GM12892 (cell line): ENCODE data around the gene BACE2.
"Not testable (repeated sequence)": the region's sequence is repeated elsewhere in the genome, so short reads cannot be mapped to it uniquely, and the experiment has no call there.

Source experiments
- DNase-seq: peaks from one replicate; pipeline ENCODE4 v3.0.0; 2011; ENCODE audit not compliant: insufficient read length
- FAIRE-seq: peaks from 2 replicates; lab custom pipeline; 2011; peaks lifted over from hg19 to GRCh38; lab: Jason Lieb, UNC
- POLR2A ChIP-seq: IDR thresholded peaks from 2 replicates; pipeline ENCODE4 v1.6.1; 2011; ENCODE audit warnings: low read depth, low read length, control low read depth
- POLR2AphosphoS5 ChIP-seq: IDR thresholded peaks from 2 replicates; pipeline ENCODE4 v1.6.1; 2011; ENCODE audit warnings: low read depth, low read length, control low read depth
- TAF1 ChIP-seq: IDR thresholded peaks from 2 replicates; pipeline ENCODE4 v1.6.1; 2011; ENCODE audit warnings: low read depth, mild to moderate bottlenecking, control low read depth, low read length, borderline replicate concordance

Gene BACE2

GRCh38 chr21:41277846-41278245 is 109.9 kb downstream of the BACE2 start:
- FAIRE-seq (no peak), DNase-seq (no peak)
- TF ChIP-seq POLR2AphosphoS5 (no peak), POLR2A (no peak), TAF1 (no peak)

DNA sequence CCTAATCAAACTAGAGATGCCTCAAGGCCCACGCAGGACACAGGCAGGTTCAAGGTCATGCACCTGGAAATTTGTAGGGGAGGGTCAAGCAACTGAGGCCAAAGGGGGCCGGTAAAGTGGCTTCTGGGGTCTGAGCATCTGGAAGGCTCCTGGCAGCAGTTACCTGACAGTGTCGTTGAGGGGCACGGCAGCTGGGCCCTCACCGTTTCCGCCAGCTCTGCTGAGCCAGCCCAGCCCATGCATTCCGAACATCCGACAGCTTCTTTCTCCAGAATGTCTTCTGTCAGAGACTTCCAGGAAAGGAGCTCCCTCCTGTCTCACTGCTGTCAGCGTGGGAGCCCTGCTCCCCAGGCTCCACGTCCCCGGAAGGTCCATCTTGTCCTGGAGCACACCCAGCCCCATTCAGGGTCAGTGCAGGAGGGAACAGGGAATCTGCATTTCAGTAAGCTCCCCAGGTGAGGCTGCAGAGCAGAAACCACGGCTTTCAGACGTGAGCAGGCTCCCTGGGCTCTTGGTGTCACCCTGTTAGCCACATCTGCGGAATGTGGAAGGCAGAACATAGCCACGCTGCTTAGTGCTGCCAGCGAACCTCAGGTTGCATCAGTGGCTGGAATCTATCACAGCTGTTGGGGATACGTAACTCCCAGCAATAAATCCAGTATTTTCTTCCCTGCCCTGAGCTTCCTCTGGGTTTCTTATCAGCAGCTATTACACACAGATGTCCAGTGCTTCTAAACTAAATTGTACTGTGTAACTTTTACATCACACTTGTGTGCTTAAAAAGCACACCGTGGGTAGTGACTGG is 112.4 kb downstream of the BACE2 start:
- TF ChIP-seq TAF1, result no peak
- FAIRE-seq (no peak), DNase-seq (no peak)

DNA sequence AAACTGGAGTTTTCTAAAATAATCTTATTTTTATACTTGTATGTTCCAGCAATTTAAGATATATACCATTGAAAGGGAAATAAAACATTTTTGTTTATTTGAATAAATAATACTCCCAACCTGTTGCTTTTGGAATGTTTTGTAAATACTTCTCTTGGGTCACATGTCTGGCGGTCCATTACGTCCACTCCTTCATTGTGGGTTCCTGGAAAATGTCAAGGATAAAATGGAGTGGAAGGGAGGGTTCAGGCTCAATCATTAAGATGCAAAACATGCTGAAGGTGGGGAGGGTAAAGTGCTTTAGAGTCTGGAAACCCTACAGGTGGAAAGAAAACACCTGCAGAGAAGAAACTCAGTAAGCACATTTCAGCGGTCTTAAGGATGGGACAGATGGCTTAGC is 114.5 kb downstream of the BACE2 start:
- FAIRE-seq, result no peak
- no peak for DNase-seq
- TF ChIP-seq POLR2A, result no peak
- TF ChIP-seq TAF1, result no peak
- TF ChIP-seq POLR2AphosphoS5, result no peak

DNA sequence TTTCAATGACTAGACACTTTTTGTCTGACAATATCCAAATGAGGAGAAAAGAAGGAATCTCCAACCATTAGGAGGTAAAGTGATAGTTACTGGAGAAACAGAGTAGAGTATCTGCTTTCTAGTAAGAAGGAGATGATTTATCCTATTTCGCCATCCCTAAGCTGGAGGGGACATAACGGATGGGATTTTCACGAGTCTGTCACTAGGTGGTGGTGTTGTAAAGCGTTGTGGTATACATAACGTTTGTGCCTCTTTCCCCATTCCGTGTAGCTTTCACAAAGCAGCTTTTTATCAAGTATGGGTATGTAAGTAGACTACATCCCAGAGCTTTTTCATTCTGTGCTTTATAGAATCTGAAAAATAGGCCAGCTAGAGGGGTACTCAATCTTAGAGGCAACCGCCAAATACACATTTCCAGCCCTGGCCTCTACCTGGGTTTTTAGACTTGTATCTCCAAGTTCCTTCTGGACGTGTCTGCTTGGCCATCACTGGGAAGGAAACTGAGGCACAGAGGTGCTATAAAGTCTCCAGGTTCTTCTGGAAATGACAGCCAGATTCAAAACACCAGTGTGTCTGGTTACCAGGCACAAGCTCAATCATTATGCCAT is 115.4 kb downstream of the BACE2 start:
- FAIRE-seq (peak; percentile 97), DNase-seq (peak; percentile 34)
- TF ChIP-seq POLR2A (no peak), TAF1 (no peak)

GRCh38 chr21:41289431-41289830 is 121.5 kb downstream of the BACE2 start:
- no peak for DNase-seq
- no peak for TF ChIP-seq TAF1
- no peak for TF ChIP-seq POLR2A
- TF ChIP-seq POLR2AphosphoS5, result no peak
- FAIRE-seq, result no peak

GRCh38 chr21:41290106-41290799 is 122.3 kb downstream of the BACE2 start:
- DNase-seq, result no peak
- TF ChIP-seq TAF1 (no peak), POLR2AphosphoS5 (no peak), POLR2A (no peak)
- no peak for FAIRE-seq

GRCh38 chr21:41294548-41295231 is 126.7 kb downstream of the BACE2 start:
- no peak for DNase-seq
- TF ChIP-seq POLR2A, result no peak
- TF ChIP-seq TAF1, result no peak
- no peak for TF ChIP-seq POLR2AphosphoS5
- FAIRE-seq, result no peak

DNA sequence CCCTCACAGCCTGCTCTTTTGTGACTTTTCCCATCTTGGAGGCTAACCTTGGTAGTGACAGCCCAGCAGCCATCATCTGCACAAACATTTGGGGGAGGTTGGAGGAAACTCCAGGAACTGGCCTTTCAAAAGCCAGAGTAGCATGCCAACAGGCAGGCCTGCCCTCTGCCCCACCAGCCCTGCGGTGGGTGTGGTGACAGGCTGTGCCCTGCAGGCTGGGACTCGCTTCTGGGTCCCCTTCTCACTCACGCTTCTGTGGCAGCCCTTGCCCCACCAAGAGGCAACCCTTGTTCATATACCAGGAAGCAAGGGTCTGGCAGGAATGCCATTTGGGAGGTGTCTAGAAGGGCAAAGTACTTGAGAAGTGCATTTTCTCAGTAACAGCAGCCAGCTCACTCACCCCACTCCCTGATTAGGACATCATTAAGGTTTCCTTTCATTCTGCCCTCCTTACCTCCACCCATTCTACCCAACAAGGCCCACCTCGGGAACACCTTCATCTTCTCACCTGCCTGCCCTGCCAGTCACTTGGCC is 127.8 kb downstream of the BACE2 start:
- FAIRE-seq, result no peak
- DNase-seq, result no peak
- TF ChIP-seq POLR2AphosphoS5, result no peak
- TF ChIP-seq POLR2A, result no peak
- no peak for TF ChIP-seq TAF1

- TF ChIP-seq POLR2A (no peak), TAF1 (no peak), POLR2AphosphoS5 (no peak)
- FAIRE-seq (no peak), DNase-seq (no peak)
These were observed 135.0 kb downstream of the BACE2 start for GRCh38 chr21:41302976-41303375.

DNA sequence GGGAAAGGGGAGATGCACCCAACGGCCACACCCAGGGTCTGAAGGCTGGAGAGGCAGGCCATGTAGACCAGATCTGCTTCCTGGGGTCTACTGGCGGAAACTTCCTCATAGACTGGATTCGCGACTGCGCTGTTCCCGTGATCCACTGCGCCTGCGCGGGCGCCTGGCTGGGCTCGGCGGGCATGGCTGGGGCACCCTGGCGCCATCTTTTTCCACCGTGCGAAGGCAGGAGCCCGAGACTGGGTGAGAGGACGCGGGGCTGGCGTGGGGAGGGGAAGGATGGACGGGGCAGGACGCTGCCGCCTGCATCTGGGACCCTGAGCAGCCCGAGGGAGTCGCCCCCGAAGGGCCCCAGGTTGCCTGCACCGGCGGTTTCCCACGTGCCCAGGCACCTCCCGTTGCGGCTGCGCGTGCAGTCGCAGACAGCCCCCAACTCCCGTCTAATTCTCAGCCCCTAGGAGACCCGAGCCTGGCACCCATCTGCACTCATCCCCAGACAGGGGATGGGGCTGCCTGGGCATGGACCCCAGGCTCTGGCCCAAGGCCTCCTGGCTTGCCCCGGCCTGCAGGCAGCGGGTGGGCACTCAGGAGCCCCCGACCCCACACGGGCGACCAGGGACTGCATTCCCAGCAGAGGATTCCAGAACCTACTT is 136.2 kb downstream of the BACE2 start:
- no peak for DNase-seq
- FAIRE-seq, result no peak
- TF ChIP-seq POLR2AphosphoS5, result no peak
- no peak for TF ChIP-seq TAF1

DNA sequence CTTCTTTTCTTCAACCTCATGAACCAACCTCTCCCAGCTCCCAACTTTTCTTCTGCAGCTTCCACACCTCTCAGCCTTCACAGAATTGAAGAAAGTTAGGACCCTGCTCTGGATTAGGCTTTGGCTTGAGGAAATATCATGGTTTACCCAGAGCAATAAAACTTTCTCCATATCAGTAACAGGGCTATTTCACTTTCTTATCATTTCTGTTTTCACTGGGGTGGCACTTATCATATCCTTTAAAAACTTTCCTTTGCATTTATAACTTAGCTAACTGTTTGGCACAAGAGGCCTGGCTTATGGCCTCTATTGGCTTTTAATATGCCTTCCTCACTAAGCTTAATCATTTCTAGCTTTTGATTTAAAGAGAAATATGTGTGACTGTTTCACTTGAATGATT is 139.3 kb downstream of the BACE2 start:
- FAIRE-seq (no peak), DNase-seq (no peak)
- TF ChIP-seq POLR2A, result no peak
- TF ChIP-seq POLR2AphosphoS5, result no peak
- TF ChIP-seq TAF1, result no peak

- DNase-seq, FAIRE-seq: not testable (repeated sequence)
These were observed 145.6 kb downstream of the BACE2 start for GRCh38 chr21:41313285-41314164.
